GM12878 (cell line): ENCODE results near the gene WDR48.

Experiments
- NR2C1 ChIP-seq: fragments of 450-650 bp; IDR thresholded peaks from 2 replicates; pipeline ENCODE4 v1.6.1; 2017; ENCODE audit warnings: antibody characterized with exemption, mild to moderate bottlenecking, moderate library complexity
- TF ChIP-seq, protein P1 (sequence below), 3 experiments: IDR thresholded peaks in 2 of 3; conservative IDR thresholded peaks in 1 of 3; 2 replicates each; pipeline ENCODE4 v1.5.1; 2011; ENCODE audit warnings: low read depth in 3 of 3, low read length in 3 of 3, mild to moderate bottlenecking in 3 of 3, control low read depth in 2 of 3, moderate library complexity in 2 of 3, inconsistent platforms in 1 of 3, mixed read lengths in 1 of 3; ENCODE audit not compliant: control insufficient read depth in 2 of 3, insufficient read depth in 1 of 3; ENCODE audit errors: extremely low read depth in 1 of 3
- TF ChIP-seq, protein P2 (sequence below): IDR thresholded peaks from 2 replicates; pipeline ENCODE4 v1.6.1; 2012; ENCODE audit warnings: low read length, inconsistent platforms

DNA sequence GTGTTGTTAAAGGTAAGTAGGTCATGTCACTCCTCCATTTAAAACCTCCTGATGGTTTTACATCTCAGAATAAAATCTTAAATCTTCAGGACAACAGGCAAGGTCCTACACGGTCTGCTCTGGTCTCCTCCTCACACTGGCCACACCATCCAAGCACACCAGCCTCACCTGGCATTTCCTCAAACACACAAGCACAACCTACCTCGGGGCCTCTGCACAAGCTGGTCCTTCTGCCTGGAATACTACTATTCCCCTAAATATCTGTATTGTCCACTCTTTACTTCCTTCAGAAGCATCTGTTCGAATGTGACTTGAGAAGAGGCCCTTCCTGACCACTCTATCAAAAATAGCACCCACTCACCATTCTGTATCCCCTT, 53.9 kb downstream of the WDR48 start:
- TF ChIP-seq, protein P1, sequence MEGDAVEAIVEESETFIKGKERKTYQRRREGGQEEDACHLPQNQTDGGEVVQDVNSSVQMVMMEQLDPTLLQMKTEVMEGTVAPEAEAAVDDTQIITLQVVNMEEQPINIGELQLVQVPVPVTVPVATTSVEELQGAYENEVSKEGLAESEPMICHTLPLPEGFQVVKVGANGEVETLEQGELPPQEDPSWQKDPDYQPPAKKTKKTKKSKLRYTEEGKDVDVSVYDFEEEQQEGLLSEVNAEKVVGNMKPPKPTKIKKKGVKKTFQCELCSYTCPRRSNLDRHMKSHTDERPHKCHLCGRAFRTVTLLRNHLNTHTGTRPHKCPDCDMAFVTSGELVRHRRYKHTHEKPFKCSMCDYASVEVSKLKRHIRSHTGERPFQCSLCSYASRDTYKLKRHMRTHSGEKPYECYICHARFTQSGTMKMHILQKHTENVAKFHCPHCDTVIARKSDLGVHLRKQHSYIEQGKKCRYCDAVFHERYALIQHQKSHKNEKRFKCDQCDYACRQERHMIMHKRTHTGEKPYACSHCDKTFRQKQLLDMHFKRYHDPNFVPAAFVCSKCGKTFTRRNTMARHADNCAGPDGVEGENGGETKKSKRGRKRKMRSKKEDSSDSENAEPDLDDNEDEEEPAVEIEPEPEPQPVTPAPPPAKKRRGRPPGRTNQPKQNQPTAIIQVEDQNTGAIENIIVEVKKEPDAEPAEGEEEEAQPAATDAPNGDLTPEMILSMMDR (IDR thresholded peaks at IDR 0.05 in 2 of 3, conservative IDR thresholded peaks at IDR 0.05 in 1 of 3; ENCODE audit: control insufficient read depth in 2 of 3, extremely low read depth in 1 of 3, insufficient read depth in 1 of 3, low read depth in 3 of 3, low read length in 3 of 3) = no peak
- TF ChIP-seq, protein P2, sequence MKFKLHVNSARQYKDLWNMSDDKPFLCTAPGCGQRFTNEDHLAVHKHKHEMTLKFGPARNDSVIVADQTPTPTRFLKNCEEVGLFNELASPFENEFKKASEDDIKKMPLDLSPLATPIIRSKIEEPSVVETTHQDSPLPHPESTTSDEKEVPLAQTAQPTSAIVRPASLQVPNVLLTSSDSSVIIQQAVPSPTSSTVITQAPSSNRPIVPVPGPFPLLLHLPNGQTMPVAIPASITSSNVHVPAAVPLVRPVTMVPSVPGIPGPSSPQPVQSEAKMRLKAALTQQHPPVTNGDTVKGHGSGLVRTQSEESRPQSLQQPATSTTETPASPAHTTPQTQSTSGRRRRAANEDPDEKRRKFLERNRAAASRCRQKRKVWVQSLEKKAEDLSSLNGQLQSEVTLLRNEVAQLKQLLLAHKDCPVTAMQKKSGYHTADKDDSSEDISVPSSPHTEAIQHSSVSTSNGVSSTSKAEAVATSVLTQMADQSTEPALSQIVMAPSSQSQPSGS = no peak
- TF ChIP-seq NR2C1 = no peak
